Spinal cord (tissue), 10 donors: ENCODE data around the gene PSTPIP1. TPM values are rescaled to one million over a fixed set of nuclear protein-coding genes. Genes with fewer than 3 reads are reported as not detected.

Experiments
- DNase-seq, 6 donors: peaks; one replicate each; pipeline versions ENCODE4 v3.0.0 to v3.0.0-alpha.2; 2013 to 2015; ENCODE audit warnings: low spot score in 6 of 6, low read depth in 4 of 6
- H3K27ac ChIP-seq: one replicate; pipeline ENCODE4 v1.5.1; 2013; ENCODE audit warnings: low read depth, low read length, control low read depth
- H3K27me3 ChIP-seq: one replicate; pipeline ENCODE4 v1.6.1; 2013; ENCODE audit warnings: low read length; ENCODE audit not compliant: control insufficient read depth, insufficient read depth
- H3K36me3 ChIP-seq: one replicate; pipeline ENCODE4 v1.6.1; 2013; ENCODE audit warnings: low read length; ENCODE audit not compliant: control insufficient read depth, insufficient read depth
- H3K4me1 ChIP-seq: one replicate; pipeline ENCODE4 v1.6.1; 2013; ENCODE audit warnings: low read length; ENCODE audit not compliant: control insufficient read depth, insufficient read depth
- H3K4me3 ChIP-seq: one replicate; pipeline ENCODE4 v1.5.1; 2013; ENCODE audit warnings: low read depth, low read length, control low read depth
- H3K9me3 ChIP-seq: one replicate; pipeline ENCODE4 v1.6.1; 2013; ENCODE audit warnings: low read length; ENCODE audit not compliant: control insufficient read depth, insufficient read depth
- WGBS: methylation state at CpG from one replicate; pipeline ENCODE4 v1.1.5; 2013; ENCODE audit warnings: missing lambda C conversion rate; ENCODE audit not compliant: insufficient coverage; 5-methylcytosine and 5-hydroxymethylcytosine counted together
- polyA plus RNA-seq, 2 donors: library from polyadenylated mRNA; unstranded; fragments of 120-200 nt; gene quantifications; one replicate each; pipeline ENCODE4 v1.2.1, GENCODE V29; 2013; ENCODE audit not compliant: insufficient read length in 2 of 2
- total RNA-seq, 2 donors: library from RNA; depleted of rRNA in 1 of 2; stranded (reverse); fragments of 120-200 nt in 1 of 2; fragments of >200 nt in 1 of 2; gene quantifications; one replicate each; pipeline versions ENCODE4 v1.2.3 to v1.2.4, GENCODE V29; 2013 to 2014
- donor health status: healthy.

Gene PSTPIP1
- total and polyA plus RNA-seq, 4 donors = 1.4 to 3.3 (median 1.7) TPM

GRCh38 chr15:77023576-77024272, 28.8 kb downstream of the PSTPIP1 start:
- no peak overlapping the region for H3K4me3 ChIP-seq
- 60% methylated on average over 20 of the region's 20 CpGs for WGBS
- H3K27ac ChIP-seq = no peak overlapping the region
- no peaks in the 10 kb centered on the region for H3K27me3 ChIP-seq
- H3K4me1 ChIP-seq = peaks cover 31% of the 10 kb centered on the region
- no peaks in the 10 kb centered on the region for H3K36me3 ChIP-seq
- no peak for DNase-seq
- H3K9me3 ChIP-seq = no peaks in the 10 kb centered on the region

GRCh38 chr15:77024273-77025082, 29.6 kb downstream of the PSTPIP1 start:
- Histone ChIP-seq H3K4me1 (peaks cover 31% of the 10 kb centered on the region), H3K36me3 (no peaks in the 10 kb centered on the region), H3K27ac (no peak overlapping the region), H3K27me3 (no peaks in the 10 kb centered on the region), H3K9me3 (no peaks in the 10 kb centered on the region), H3K4me3 (no peak overlapping the region)
- 16% methylated on average over 9 of the region's 17 CpGs for WGBS
- peak in 4 of 6 donors; percentile 43 to 88 (median 65) for DNase-seq

GRCh38 chr15:77025083-77025901, 30.4 kb downstream of the PSTPIP1 start:
- DNase-seq = no peak
- peaks cover 36% of the 10 kb centered on the region for H3K4me1 ChIP-seq
- H3K4me3 ChIP-seq = no peak overlapping the region
- H3K27ac ChIP-seq = no peak overlapping the region
- WGBS = 81% methylated on average over 12 of the region's 15 CpGs
- no peaks in the 10 kb centered on the region for H3K27me3 ChIP-seq
- H3K36me3 ChIP-seq = no peaks in the 10 kb centered on the region
- no peaks in the 10 kb centered on the region for H3K9me3 ChIP-seq

- Histone ChIP-seq H3K27ac (no peak overlapping the region), H3K36me3 (no peaks in the 10 kb centered on the region), H3K4me1 (peaks cover 43% of the 10 kb centered on the region), H3K4me3 (no peak overlapping the region), H3K9me3 (no peaks in the 10 kb centered on the region), H3K27me3 (no peaks in the 10 kb centered on the region)
- 92% methylated on average over 4 of the region's 4 CpGs for WGBS
- no peak for DNase-seq
These were observed 31.1 kb downstream of the PSTPIP1 start for GRCh38 chr15:77025941-77026411.

- DNase-seq = no peak
- WGBS = 84% methylated on average over 12 of the region's 12 CpGs
- H3K4me1 ChIP-seq = peaks cover 49% of the 10 kb centered on the region
These were observed 31.7 kb downstream of the PSTPIP1 start for GRCh38 chr15:77026501-77027110.

GRCh38 chr15:77027111-77027696, 32.3 kb downstream of the PSTPIP1 start:
- WGBS = 79% methylated on average over 10 of the region's 12 CpGs

More at GRCh38 chr15:77026501-77027110, 31.7 kb downstream of the PSTPIP1 start:
- no peaks in the 10 kb centered on the region for H3K27me3 ChIP-seq
- H3K36me3 ChIP-seq = no peaks in the 10 kb centered on the region
- no peak overlapping the region for H3K4me3 ChIP-seq
- no peaks in the 10 kb centered on the region for H3K9me3 ChIP-seq
- H3K27ac ChIP-seq = no peak overlapping the region

GRCh38 chr15:77027697-77028450, 32.9 kb downstream of the PSTPIP1 start:
- 34% methylated on average over 38 of the region's 45 CpGs for WGBS
- Histone ChIP-seq H3K9me3 (no peaks in the 10 kb centered on the region), H3K27me3 (no peaks in the 10 kb centered on the region), H3K27ac (no peak overlapping the region), H3K4me3 (peak overlapping the region; percentile 28), H3K36me3 (peaks cover 6% of the 10 kb centered on the region), H3K4me1 (peaks cover 57% of the 10 kb centered on the region)
- DNase-seq = peak in 2 of 6 donors; percentile 54 to 56

More at GRCh38 chr15:77027111-77027696, 32.3 kb downstream of the PSTPIP1 start:
- DNase-seq = no peak
- Histone ChIP-seq H3K36me3 (peaks cover 3% of the 10 kb centered on the region), H3K9me3 (no peaks in the 10 kb centered on the region), H3K4me3 (no peak overlapping the region), H3K27me3 (no peaks in the 10 kb centered on the region), H3K27ac (no peak overlapping the region), H3K4me1 (peaks cover 51% of the 10 kb centered on the region)

- H3K27me3 ChIP-seq = no peaks in the 10 kb centered on the region
- H3K4me3 ChIP-seq = peak overlapping the region; percentile 28
- no peak for DNase-seq
- whole genome bisulfite sequencing = 29% methylated on average over 16 of the region's 22 CpGs
- peaks cover 57% of the 10 kb centered on the region for H3K4me1 ChIP-seq
- H3K9me3 ChIP-seq = no peaks in the 10 kb centered on the region
- peaks cover 6% of the 10 kb centered on the region for H3K36me3 ChIP-seq
- no peak overlapping the region for H3K27ac ChIP-seq
These were observed 33.7 kb downstream of the PSTPIP1 start for GRCh38 chr15:77028451-77029165.
